ENCODE measurements around the gene PAWR. TPM values are rescaled to one million over a fixed set of nuclear protein-coding genes. Genes with fewer than 3 reads are reported as not detected.
"Not testable (repeated sequence)": the region's sequence is repeated elsewhere in the genome, so short reads cannot be mapped to it uniquely, and the experiment has no call there.

Gene PAWR
- total RNA-seq, 1 experiment from 2014 or later: 116 TPM

- H3K4me3 ChIP-seq (ENCODE audit: insufficient read depth, low read depth, low read length): no peak overlapping the region
- no peak for DNase-seq
Observed at GRCh38 chr12:79548610-79548924, 142.2 kb downstream of the PAWR start.

GRCh38 chr12:79547735-79548609 is 142.8 kb downstream of the PAWR start:
- Histone ChIP-seq H3K27me3 (ENCODE audit: control insufficient read depth, insufficient read depth, low read length) (no peaks in the 10 kb centered on the region), H3K36me3 (replicated peaks; ENCODE audit: control insufficient read depth, insufficient read depth, low read length) (peaks cover 1% of the 10 kb centered on the region; the same call in 1 of the 2 replicates), H3K4me3 (ENCODE audit: insufficient read depth, low read depth, low read length) (no peak overlapping the region)
- DNase-seq: no peak

More at GRCh38 chr12:79548610-79548924, 142.2 kb downstream of the PAWR start:
- Histone ChIP-seq H3K27me3 (ENCODE audit: control insufficient read depth, insufficient read depth, low read length) (no peaks in the 10 kb centered on the region), H3K36me3 (replicated peaks; ENCODE audit: control insufficient read depth, insufficient read depth, low read length) (peaks cover 2% of the 10 kb centered on the region; the same call in 1 of the 2 replicates)

GRCh38 chr12:79547044-79547734 is 143.6 kb downstream of the PAWR start:
- Histone ChIP-seq H3K4me3 (ENCODE audit: insufficient read depth, low read depth, low read length) (no peak overlapping the region), H3K27me3 (ENCODE audit: control insufficient read depth, insufficient read depth, low read length) (no peaks in the 10 kb centered on the region), H3K36me3 (replicated peaks; ENCODE audit: control insufficient read depth, insufficient read depth, low read length) (no peaks in the 10 kb centered on the region)
- peak; percentile 65 for DNase-seq

DNA sequence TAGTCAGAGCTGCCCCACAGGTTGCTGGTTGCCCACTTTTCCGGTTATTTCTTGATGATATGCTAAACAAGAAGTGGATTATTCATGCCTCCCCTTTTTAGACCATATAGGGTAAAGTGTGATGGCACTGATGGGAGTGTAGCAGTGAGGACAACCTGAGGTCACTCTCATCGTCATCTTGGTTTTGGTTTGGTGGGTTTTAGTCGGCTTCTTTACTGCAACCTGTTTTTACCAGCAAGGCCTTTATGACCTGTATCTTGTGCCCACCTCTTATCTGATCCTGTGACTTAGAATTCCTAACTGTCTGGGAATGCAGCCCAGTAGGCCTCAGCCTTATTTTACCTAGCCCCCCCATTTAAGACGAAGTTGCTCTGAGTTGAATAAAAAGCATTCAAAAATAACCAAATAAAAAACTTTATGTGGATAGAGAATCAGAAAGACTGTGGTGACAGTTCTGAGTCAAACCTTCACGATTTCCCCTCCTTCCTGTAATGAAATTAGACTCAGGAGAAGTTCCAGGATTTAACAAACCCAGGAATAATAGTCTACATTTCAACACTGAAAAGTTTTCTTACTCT is 144.2 kb downstream of the PAWR start:
- Histone ChIP-seq H3K4me3 (ENCODE audit: insufficient read depth, low read depth, low read length) (no peak overlapping the region), H3K36me3 (replicated peaks; ENCODE audit: control insufficient read depth, insufficient read depth, low read length) (no peaks in the 10 kb centered on the region), H3K27me3 (ENCODE audit: control insufficient read depth, insufficient read depth, low read length) (no peaks in the 10 kb centered on the region)
- DNase-seq: no peak

- not testable (repeated sequence) for H3K4me3 ChIP-seq (ENCODE audit: insufficient read depth, low read depth, low read length); H3K36me3 ChIP-seq (replicated peaks; ENCODE audit: control insufficient read depth, insufficient read depth, low read length); DNase-seq; H3K27me3 ChIP-seq (ENCODE audit: control insufficient read depth, insufficient read depth, low read length)
Observed at GRCh38 chr12:79544439-79544838, 146.3 kb downstream of the PAWR start.

DNA sequence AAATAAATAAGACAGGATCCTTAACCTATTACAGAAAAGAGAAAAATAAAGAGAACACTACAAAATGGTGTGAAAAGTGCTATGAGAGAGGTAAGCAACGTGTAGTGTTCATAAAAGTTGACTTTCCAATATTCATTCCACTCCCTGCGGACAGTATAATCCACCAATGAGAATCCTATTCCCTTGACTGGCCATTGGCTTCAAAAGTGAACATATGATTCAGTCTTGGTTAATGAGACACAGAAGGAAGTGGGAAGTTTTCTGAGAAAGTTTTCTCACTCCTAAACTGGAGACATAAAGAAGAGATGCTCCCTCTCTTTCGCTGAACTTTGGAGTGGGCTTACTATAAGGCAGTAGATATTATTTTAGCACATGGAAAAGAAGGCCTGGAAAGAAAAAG is 153.1 kb downstream of the PAWR start:
- no peak for DNase-seq
- H3K27me3 ChIP-seq (ENCODE audit: control insufficient read depth, insufficient read depth, low read length): no peaks in the 10 kb centered on the region
- H3K36me3 ChIP-seq (replicated peaks; ENCODE audit: control insufficient read depth, insufficient read depth, low read length): no peaks in the 10 kb centered on the region
- no peak overlapping the region for H3K4me3 ChIP-seq (ENCODE audit: insufficient read depth, low read depth, low read length)

- no peak overlapping the region for H3K4me3 ChIP-seq (ENCODE audit: insufficient read depth, low read depth, low read length)
- no peaks in the 10 kb centered on the region for H3K27me3 ChIP-seq (ENCODE audit: control insufficient read depth, insufficient read depth, low read length)
- no peaks in the 10 kb centered on the region for H3K36me3 ChIP-seq (replicated peaks; ENCODE audit: control insufficient read depth, insufficient read depth, low read length)
- DNase-seq: no peak
Observed at GRCh38 chr12:79535751-79536150, 155.0 kb downstream of the PAWR start.

Other genes with a start within 250 kb of the PAWR start
- 39.7 and 58.7 TPM in 2 replicates for gene PPP1R12A, start 244.1 kb upstream of the PAWR start, total RNA-seq (2014; rRNA removed; shearing (Covaris generic))

Measured in H7 (cell line).